Omental fat pad (tissue), 4 donors: ENCODE measurements around the gene PWWP2B. TPM values are rescaled to one million over a fixed set of nuclear protein-coding genes. Genes with fewer than 3 reads are reported as not detected.

ENCODE experiments used
- ATAC-seq: fragments of 150-250 bp; one replicate; pipeline ENCODE4 v1.9.1; 2016; ENCODE audit warnings: mild to moderate bottlenecking, moderate library complexity; ENCODE audit not compliant: low FRiP score
- DNase-seq: peaks from one replicate; pipeline ENCODE4 v3.0.0-alpha.2; 2019; ENCODE audit warnings: low spot score
- CTCF ChIP-seq, 3 donors: fragments of 450-650 bp; IDR thresholded peaks; one replicate each; pipeline ENCODE4 v1.5.1; 2016 to 2017; ENCODE audit warnings: antibody characterized with exemption in 3 of 3, mild to moderate bottlenecking in 3 of 3, moderate library complexity in 2 of 3
- total RNA-seq, 4 donors: library from RNA; depleted of rRNA; stranded (reverse); fragments of >200 nt; gene quantifications; one replicate each; pipeline ENCODE4 v1.1.0, GENCODE V29; 2016

The PWWP2B gene
- total RNA-seq, 4 donors from 2014 or later = 6.0 to 24.4 (median 12.2) TPM

- no peak for TF ChIP-seq CTCF (IDR thresholded peaks at IDR 0.05)
- no peak for DNase-seq
- ATAC-seq = no peak
Measured at GRCh38 chr10:132420981-132421846, 24.2 kb downstream of the PWWP2B start.

GRCh38 chr10:132421847-132422751, 25.1 kb downstream of the PWWP2B start:
- DNase-seq = no peak
- TF ChIP-seq CTCF (IDR thresholded peaks at IDR 0.05) = no peak
- ATAC-seq = no peak

GRCh38 chr10:132422903-132423825, 26.2 kb downstream of the PWWP2B start:
- TF ChIP-seq CTCF (IDR thresholded peaks at IDR 0.05) = no peak

GRCh38 chr10:132423966-132424861, 27.2 kb downstream of the PWWP2B start:
- DNase-seq = no peak
- TF ChIP-seq CTCF (IDR thresholded peaks at IDR 0.05) = no peak
- ATAC-seq = no peak

More at GRCh38 chr10:132422903-132423825, 26.2 kb downstream of the PWWP2B start:
- DNase-seq (no peak), ATAC-seq (no peak)

GRCh38 chr10:132425029-132425756, 28.2 kb downstream of the PWWP2B start:
- ATAC-seq = no peak
- DNase-seq = no peak
- no peak for TF ChIP-seq CTCF (IDR thresholded peaks at IDR 0.05)
